SK-N-SH treated with all-trans-retinoic acid at 6 μM for 48 hours (cell line): ENCODE data around the gene ERVH48-1.

Experiments used
- ATAC-seq: fragments of 200-7000 bp; cut with Tn5 transposase; 3 replicates; pipeline ENCODE4 v1.9.1; 2020; ENCODE audit warnings: mild to moderate bottlenecking, moderate library complexity
- ARNTL ChIP-seq: fragments of 450-650 bp; formaldehyde crosslinking; IDR thresholded peaks from 2 replicates; pipeline ENCODE4 v1.5.0; 2020; ENCODE audit warnings: low read depth, mild to moderate bottlenecking, moderate library complexity, borderline replicate concordance
- BACH2 ChIP-seq: fragments of 250-450 bp; sonication (Bioruptor Pico); IDR thresholded peaks from 2 replicates; pipeline ENCODE4 v1.9.0; 2021; ENCODE audit warnings: mild to moderate bottlenecking, borderline replicate concordance
- CSDC2 ChIP-seq: fragments of 250-450 bp; sonication (Bioruptor Pico); IDR thresholded peaks from 2 replicates; pipeline ENCODE4 v1.5.0; 2020; ENCODE audit warnings: mild to moderate bottlenecking, moderate library complexity
- ESRRG ChIP-seq: fragments of 250-450 bp; sonication (Bioruptor Pico); IDR thresholded peaks from 2 replicates; pipeline ENCODE4 v1.6.1; 2021; ENCODE audit warnings: mild to moderate bottlenecking
- GLIS3 ChIP-seq: fragments of 250-450 bp; sonication (Bioruptor Pico); IDR thresholded peaks from 2 replicates; pipeline ENCODE4 v1.5.0; 2020; ENCODE audit warnings: mild to moderate bottlenecking, moderate library complexity
- ISL1 ChIP-seq: fragments of 250-450 bp; sonication (Bioruptor Pico); IDR thresholded peaks from 2 replicates; pipeline ENCODE4 v2.1.2; 2022; ENCODE audit warnings: mild to moderate bottlenecking, moderate library complexity
- OSR1 ChIP-seq: fragments of 250-450 bp; sonication (Bioruptor Pico); IDR thresholded peaks from 2 replicates; pipeline ENCODE4 v1.8.0; 2022; ENCODE audit warnings: moderate library complexity, mild to moderate bottlenecking, inconsistent platforms
- PPARA ChIP-seq: fragments of 250-450 bp; sonication (Bioruptor Pico); IDR thresholded peaks from 2 replicates; pipeline ENCODE4 v1.5.0; 2020; ENCODE audit warnings: mild to moderate bottlenecking, borderline replicate concordance
- RARB ChIP-seq: fragments of 250-450 bp; sonication (Bioruptor Pico); IDR thresholded peaks from 2 replicates; pipeline ENCODE4 v1.8.0; 2021; ENCODE audit warnings: mild to moderate bottlenecking, moderate library complexity
- SNAI2 ChIP-seq: fragments of 250-450 bp; sonication (Bioruptor Pico); IDR thresholded peaks from 2 replicates; pipeline ENCODE4 v1.5.0; 2020; ENCODE audit warnings: mild to moderate bottlenecking, moderate library complexity
- TCF4 ChIP-seq: fragments of 250-450 bp; sonication (Bioruptor Pico); IDR thresholded peaks from 2 replicates; pipeline ENCODE4 v1.8.0; 2021; ENCODE audit warnings: mild to moderate bottlenecking, moderate library complexity, borderline replicate concordance
- TOX ChIP-seq: fragments of 250-450 bp; sonication (Bioruptor Pico); IDR thresholded peaks from 2 replicates; pipeline ENCODE4 v1.8.0; 2021; ENCODE audit warnings: mild to moderate bottlenecking, moderate library complexity, borderline replicate concordance
- ZC3H10 ChIP-seq: fragments of 250-450 bp; sonication (Bioruptor Pico); IDR thresholded peaks from 2 replicates; pipeline ENCODE4 v1.5.1; 2021; ENCODE audit warnings: mild to moderate bottlenecking, moderate library complexity
- ZFP30 ChIP-seq: fragments of 450-650 bp; formaldehyde crosslinking; IDR thresholded peaks from 2 replicates; pipeline ENCODE4 v1.5.0; 2022; ENCODE audit warnings: mild to moderate bottlenecking, moderate library complexity
- ZNF565 ChIP-seq: fragments of 450-650 bp; formaldehyde crosslinking; conservative IDR thresholded peaks from 2 replicates; pipeline ENCODE4 v1.5.0; 2020; ENCODE audit warnings: low read depth, mild to moderate bottlenecking, moderate library complexity
- ZNF70 ChIP-seq: fragments of 450-650 bp; formaldehyde crosslinking; IDR thresholded peaks from 2 replicates; pipeline ENCODE4 v1.5.0; 2020; ENCODE audit warnings: mild to moderate bottlenecking, moderate library complexity
- ZNF8 ChIP-seq: fragments of 450-650 bp; formaldehyde crosslinking; IDR thresholded peaks from 2 replicates; pipeline ENCODE4 v1.5.0; 2020; ENCODE audit warnings: mild to moderate bottlenecking, moderate library complexity
- TF ChIP-seq, protein P1 (sequence below): fragments of 250-450 bp; sonication (Bioruptor Pico); IDR thresholded peaks from 2 replicates; pipeline ENCODE4 v1.5.0; 2020; ENCODE audit warnings: mild to moderate bottlenecking, moderate library complexity
- TF ChIP-seq, protein P2 (sequence below): fragments of 250-450 bp; sonication (Bioruptor Pico); IDR thresholded peaks from 2 replicates; pipeline ENCODE4 v1.5.1; 2021; ENCODE audit warnings: mild to moderate bottlenecking, moderate library complexity
- TF ChIP-seq, protein P3 (sequence below): fragments of 250-450 bp; sonication (Bioruptor Pico); IDR thresholded peaks from 2 replicates; pipeline ENCODE4 v1.5.1; 2020; ENCODE audit warnings: low read depth, mild to moderate bottlenecking, moderate library complexity
- TF ChIP-seq, protein P4 (sequence below): fragments of 250-450 bp; sonication (Bioruptor Pico); IDR thresholded peaks from 2 replicates; pipeline ENCODE4 v1.8.0; 2021; ENCODE audit warnings: low read depth, mild to moderate bottlenecking, moderate library complexity, borderline replicate concordance
- TF ChIP-seq, protein P5 (sequence below): fragments of 250-450 bp; sonication (Bioruptor Pico); IDR thresholded peaks from 2 replicates; pipeline ENCODE4 v1.8.0; 2020; ENCODE audit warnings: mild to moderate bottlenecking, moderate library complexity, borderline replicate concordance

Gene ERVH48-1

DNA sequence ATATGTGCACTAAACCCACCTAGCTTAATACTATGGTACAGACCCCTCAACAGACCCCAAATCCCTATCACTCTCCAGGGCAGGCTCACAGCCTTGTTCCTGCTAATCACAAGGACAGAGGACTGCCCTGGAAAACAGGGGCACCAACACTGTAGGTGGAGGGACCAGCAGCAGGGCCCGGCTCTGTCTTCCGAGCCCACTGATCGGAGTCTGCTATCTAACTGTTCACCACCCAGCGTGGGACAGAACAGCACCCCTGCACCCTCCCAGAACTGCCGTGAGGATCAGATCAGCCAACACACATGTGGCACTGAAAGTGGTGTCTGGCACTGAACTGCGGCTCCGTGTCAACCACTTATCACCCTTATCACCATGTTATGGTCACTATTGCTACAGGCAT, 52.3 kb downstream of the ERVH48-1 start:
- TF ChIP-seq ZC3H10 (CRISPR knock-in tag) (no peak), ZNF565 (no peak), BACH2 (CRISPR knock-in tag) (no peak), PPARA (CRISPR knock-in tag) (no peak), ZNF8 (CRISPR knock-in tag) (no peak), ESRRG (no peak), ZFP30 (CRISPR knock-in tag) (no peak), GLIS3 (CRISPR knock-in tag) (no peak), ARNTL (CRISPR knock-in tag) (no peak), OSR1 (no peak)
- TF ChIP-seq, protein P1, sequence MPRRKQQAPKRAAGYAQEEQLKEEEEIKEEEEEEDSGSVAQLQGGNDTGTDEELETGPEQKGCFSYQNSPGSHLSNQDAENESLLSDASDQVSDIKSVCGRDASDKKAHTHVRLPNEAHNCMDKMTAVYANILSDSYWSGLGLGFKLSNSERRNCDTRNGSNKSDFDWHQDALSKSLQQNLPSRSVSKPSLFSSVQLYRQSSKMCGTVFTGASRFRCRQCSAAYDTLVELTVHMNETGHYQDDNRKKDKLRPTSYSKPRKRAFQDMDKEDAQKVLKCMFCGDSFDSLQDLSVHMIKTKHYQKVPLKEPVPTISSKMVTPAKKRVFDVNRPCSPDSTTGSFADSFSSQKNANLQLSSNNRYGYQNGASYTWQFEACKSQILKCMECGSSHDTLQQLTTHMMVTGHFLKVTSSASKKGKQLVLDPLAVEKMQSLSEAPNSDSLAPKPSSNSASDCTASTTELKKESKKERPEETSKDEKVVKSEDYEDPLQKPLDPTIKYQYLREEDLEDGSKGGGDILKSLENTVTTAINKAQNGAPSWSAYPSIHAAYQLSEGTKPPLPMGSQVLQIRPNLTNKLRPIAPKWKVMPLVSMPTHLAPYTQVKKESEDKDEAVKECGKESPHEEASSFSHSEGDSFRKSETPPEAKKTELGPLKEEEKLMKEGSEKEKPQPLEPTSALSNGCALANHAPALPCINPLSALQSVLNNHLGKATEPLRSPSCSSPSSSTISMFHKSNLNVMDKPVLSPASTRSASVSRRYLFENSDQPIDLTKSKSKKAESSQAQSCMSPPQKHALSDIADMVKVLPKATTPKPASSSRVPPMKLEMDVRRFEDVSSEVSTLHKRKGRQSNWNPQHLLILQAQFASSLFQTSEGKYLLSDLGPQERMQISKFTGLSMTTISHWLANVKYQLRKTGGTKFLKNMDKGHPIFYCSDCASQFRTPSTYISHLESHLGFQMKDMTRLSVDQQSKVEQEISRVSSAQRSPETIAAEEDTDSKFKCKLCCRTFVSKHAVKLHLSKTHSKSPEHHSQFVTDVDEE (CRISPR knock-in tag) = no peak
- TF ChIP-seq, protein P2, sequence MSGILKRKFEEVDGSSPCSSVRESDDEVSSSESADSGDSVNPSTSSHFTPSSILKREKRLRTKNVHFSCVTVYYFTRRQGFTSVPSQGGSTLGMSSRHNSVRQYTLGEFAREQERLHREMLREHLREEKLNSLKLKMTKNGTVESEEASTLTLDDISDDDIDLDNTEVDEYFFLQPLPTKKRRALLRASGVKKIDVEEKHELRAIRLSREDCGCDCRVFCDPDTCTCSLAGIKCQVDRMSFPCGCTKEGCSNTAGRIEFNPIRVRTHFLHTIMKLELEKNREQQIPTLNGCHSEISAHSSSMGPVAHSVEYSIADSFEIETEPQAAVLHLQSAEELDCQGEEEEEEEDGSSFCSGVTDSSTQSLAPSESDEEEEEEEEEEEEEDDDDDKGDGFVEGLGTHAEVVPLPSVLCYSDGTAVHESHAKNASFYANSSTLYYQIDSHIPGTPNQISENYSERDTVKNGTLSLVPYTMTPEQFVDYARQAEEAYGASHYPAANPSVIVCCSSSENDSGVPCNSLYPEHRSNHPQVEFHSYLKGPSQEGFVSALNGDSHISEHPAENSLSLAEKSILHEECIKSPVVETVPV (CRISPR knock-in tag) = no peak
- TF ChIP-seq, protein P3, sequence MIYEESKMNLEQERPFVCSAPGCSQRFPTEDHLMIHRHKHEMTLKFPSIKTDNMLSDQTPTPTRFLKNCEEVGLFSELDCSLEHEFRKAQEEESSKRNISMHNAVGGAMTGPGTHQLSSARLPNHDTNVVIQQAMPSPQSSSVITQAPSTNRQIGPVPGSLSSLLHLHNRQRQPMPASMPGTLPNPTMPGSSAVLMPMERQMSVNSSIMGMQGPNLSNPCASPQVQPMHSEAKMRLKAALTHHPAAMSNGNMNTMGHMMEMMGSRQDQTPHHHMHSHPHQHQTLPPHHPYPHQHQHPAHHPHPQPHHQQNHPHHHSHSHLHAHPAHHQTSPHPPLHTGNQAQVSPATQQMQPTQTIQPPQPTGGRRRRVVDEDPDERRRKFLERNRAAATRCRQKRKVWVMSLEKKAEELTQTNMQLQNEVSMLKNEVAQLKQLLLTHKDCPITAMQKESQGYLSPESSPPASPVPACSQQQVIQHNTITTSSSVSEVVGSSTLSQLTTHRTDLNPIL (CRISPR knock-in tag) = no peak
- TF ChIP-seq, protein P4, sequence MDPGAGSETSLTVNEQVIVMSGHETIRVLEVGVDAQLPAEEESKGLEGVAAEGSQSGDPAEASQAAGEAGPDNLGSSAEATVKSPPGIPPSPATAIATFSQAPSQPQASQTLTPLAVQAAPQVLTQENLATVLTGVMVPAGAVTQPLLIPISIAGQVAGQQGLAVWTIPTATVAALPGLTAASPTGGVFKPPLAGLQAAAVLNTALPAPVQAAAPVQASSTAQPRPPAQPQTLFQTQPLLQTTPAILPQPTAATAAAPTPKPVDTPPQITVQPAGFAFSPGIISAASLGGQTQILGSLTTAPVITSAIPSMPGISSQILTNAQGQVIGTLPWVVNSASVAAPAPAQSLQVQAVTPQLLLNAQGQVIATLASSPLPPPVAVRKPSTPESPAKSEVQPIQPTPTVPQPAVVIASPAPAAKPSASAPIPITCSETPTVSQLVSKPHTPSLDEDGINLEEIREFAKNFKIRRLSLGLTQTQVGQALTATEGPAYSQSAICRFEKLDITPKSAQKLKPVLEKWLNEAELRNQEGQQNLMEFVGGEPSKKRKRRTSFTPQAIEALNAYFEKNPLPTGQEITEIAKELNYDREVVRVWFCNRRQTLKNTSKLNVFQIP (CRISPR knock-in tag) = no peak
- ATAC-seq = no peak

DNA sequence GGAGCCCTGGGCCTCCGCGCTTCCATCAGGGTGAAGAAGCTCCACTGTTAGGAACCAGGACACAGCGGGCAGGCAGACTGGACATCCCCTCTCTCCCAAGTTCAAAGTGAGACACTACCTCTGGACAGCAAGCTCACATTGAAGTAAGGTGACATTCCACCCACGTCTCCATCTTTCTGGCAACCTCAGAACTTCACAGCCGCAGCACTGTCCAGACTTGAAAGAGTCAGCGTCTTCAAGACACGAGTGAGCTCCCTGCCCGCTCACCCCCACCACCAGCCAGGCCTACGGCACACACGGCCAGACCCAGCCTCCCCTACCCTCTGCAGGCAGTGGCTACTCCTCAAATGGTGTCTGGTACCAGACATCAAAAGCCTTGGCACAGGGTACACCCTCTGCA, 57.2 kb downstream of the ERVH48-1 start:
- ATAC-seq = no peak
- TF ChIP-seq BACH2 (CRISPR knock-in tag) = no peak
- no peak for TF ChIP-seq SNAI2
- no peak for TF ChIP-seq RARB (CRISPR knock-in tag)
- TF ChIP-seq ARNTL (CRISPR knock-in tag) = no peak
- no peak for TF ChIP-seq GLIS3 (CRISPR knock-in tag)
- TF ChIP-seq ZNF565 = no peak
- TF ChIP-seq CSDC2 (CRISPR knock-in tag) = no peak
- no peak for TF ChIP-seq ZNF70 (CRISPR knock-in tag)
- no peak for TF ChIP-seq ZC3H10 (CRISPR knock-in tag)
- no peak for TF ChIP-seq TOX (CRISPR knock-in tag)
- TF ChIP-seq TCF4 (CRISPR knock-in tag) = no peak
- TF ChIP-seq, protein P3 (CRISPR knock-in tag) = no peak
- no peak for TF ChIP-seq ZNF8 (CRISPR knock-in tag)
- TF ChIP-seq, protein P2 (CRISPR knock-in tag) = no peak
- TF ChIP-seq, protein P4 (CRISPR knock-in tag) = no peak
- TF ChIP-seq, protein P5, sequence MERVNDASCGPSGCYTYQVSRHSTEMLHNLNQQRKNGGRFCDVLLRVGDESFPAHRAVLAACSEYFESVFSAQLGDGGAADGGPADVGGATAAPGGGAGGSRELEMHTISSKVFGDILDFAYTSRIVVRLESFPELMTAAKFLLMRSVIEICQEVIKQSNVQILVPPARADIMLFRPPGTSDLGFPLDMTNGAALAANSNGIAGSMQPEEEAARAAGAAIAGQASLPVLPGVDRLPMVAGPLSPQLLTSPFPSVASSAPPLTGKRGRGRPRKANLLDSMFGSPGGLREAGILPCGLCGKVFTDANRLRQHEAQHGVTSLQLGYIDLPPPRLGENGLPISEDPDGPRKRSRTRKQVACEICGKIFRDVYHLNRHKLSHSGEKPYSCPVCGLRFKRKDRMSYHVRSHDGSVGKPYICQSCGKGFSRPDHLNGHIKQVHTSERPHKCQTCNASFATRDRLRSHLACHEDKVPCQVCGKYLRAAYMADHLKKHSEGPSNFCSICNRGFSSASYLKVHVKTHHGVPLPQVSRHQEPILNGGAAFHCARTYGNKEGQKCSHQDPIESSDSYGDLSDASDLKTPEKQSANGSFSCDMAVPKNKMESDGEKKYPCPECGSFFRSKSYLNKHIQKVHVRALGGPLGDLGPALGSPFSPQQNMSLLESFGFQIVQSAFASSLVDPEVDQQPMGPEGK (CRISPR knock-in tag) = no peak
- TF ChIP-seq, protein P1 (CRISPR knock-in tag) = no peak
- no peak for TF ChIP-seq ESRRG
- no peak for TF ChIP-seq ISL1 (CRISPR knock-in tag)
